Measurements from ENCODE around the gene KRTAP5-6.

KRTAP5-6 gene

GRCh38 chr11:1694846-1695547 is 2.0 kb upstream of the KRTAP5-6 start:
- no peak for DNase-seq (ENCODE audit: low spot score)
- H3K27ac ChIP-seq = no peak overlapping the region

GRCh38 chr11:1695548-1696108 is 1.4 kb upstream of the KRTAP5-6 start:
- Histone ChIP-seq H3K4me3 (no peak overlapping the region), H3K27ac (no peak overlapping the region)
- TF ChIP-seq CTCF (IDR thresholded peaks at IDR 0.05) = no peak
- DNase-seq (ENCODE audit: low spot score) = peak; percentile 31

More at GRCh38 chr11:1694846-1695547, 2.0 kb upstream of the KRTAP5-6 start:
- TF ChIP-seq CTCF (IDR thresholded peaks at IDR 0.05) = no peak
- no peak overlapping the region for H3K4me3 ChIP-seq

GRCh38 chr11:1699771-1700170 is 2.8 kb downstream of the KRTAP5-6 start:
- Histone ChIP-seq H3K4me3 (no peak overlapping the region), H3K27ac (no peak overlapping the region)
- TF ChIP-seq CTCF (IDR thresholded peaks at IDR 0.05) = no peak
- DNase-seq (ENCODE audit: low spot score) = no peak

- H3K4me3 ChIP-seq = no peak overlapping the region
- TF ChIP-seq CTCF (IDR thresholded peaks at IDR 0.05) = no peak
- no peak for DNase-seq (ENCODE audit: low spot score)
- no peak overlapping the region for H3K27ac ChIP-seq
Measured at GRCh38 chr11:1701091-1701807, 4.3 kb downstream of the KRTAP5-6 start.

- TF ChIP-seq CTCF (IDR thresholded peaks at IDR 0.05) = no peak
- Histone ChIP-seq H3K27ac (no peak overlapping the region), H3K4me3 (no peak overlapping the region)
- no peak for DNase-seq (ENCODE audit: low spot score)
Measured at GRCh38 chr11:1702506-1702905, 5.5 kb downstream of the KRTAP5-6 start.

- no peak for DNase-seq (ENCODE audit: low spot score)
- H3K27ac ChIP-seq = no peak overlapping the region
- no peak overlapping the region for H3K4me3 ChIP-seq
- no peak for TF ChIP-seq CTCF (IDR thresholded peaks at IDR 0.05)
Measured at GRCh38 chr11:1703146-1703545, 6.2 kb downstream of the KRTAP5-6 start.
